NOMO-1 (cell line): Measurements from ENCODE around the gene CFL1.
A peak's percentile ranks its signal among the peaks of the same experiment; 100 is the strongest.
"Not testable (repeated sequence)": the region's sequence is repeated elsewhere in the genome, so short reads cannot be mapped to it uniquely, and the experiment has no call there.

Experiments used
- DNase-seq, 2 experiments: peaks; one replicate each; lab custom pipeline; 2025; ENCODE audit not compliant: unreplicated experiment in 2 of 2; lab: John Stamatoyannopoulos, UW

Gene CFL1

GRCh38 chr11:65844231-65844872, 13.6 kb downstream of the CFL1 start:
- no peak for DNase-seq

GRCh38 chr11:65843811-65844210, 14.2 kb downstream of the CFL1 start:
- DNase-seq = no peak

DNA sequence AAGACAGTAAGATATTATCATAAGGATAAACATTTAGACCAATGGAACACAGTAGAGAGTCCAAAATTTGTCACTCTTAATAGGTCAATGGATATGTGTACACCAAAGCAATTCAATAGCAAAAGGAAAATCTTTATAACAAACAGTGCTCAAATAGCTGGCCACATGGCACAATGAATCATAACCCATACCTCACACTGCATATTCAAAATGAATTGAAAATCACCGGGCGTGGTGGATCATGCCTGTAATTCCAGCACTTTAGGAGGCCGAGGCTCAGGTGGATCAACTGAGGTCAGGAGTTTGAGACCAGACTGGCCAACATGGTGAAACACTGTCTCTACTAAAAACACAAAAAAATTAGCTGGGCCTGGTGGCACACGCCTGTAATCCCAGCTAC, 15.8 kb downstream of the CFL1 start:
- DNase-seq = no peak

DNA sequence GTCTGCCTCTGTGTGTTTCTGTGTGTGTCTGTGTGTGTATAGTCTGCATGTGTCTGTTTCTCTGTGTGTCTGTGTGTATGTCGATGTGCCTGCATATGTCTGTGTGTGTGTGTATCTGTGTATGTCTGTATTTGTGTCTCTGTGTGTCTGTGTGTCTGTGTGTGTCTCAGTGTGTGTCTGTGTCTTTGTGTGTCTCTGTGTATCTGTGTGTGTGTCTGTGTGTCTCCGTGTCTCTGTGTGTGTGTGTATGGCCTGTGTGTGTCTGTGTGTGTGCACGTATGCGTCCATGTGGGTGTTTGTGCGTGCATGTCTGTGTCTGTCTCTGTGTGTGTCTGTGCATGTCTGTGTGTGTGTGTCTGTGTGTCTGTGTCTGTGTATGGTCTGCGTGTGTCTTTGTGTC, 23.8 kb downstream of the CFL1 start:
- no peak for DNase-seq

DNA sequence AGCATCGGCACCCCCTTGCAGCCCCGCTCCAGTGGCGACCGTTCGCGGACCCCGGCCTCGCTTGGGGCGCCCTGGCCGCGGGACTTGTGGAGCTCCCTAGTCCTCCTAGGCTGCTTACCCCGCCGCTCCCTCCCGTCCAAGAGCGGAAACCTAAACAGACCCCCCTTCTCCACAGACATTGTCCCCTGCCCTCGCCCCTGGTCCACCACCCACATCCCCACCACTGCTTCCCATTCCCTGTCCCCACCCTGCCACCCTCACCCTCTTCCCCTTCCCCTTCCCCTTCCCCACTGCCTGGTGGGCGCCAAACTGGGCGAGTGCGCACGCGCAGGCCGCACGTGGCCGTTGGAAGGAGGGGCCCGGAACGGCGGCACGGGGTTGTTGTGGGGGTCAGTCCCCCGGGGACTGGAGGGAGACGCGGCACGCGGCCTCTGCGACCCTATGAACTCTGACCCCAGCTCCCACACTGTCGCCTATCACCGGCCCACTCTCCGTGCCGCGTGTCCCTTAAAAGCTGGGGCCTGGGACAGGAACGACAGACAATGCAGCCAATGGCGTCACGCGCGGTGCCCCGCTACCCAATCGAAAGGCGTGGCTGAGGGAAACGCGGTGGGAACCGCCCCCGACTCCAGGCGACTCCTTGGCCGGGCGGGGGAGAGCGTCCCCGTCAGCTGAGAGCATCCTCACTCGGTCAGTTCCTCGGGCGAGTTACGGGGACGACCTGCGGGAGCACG, 24.5 kb downstream of the CFL1 start, which contains the start of gene SNX32:
SNX32 (plus strand) TSS at position 667 of the 734 bp plus-strand sequence. CDS start 103 bp downstream, outside the sequence.
- DNase-seq = peak; percentile 92 to 93

DNA sequence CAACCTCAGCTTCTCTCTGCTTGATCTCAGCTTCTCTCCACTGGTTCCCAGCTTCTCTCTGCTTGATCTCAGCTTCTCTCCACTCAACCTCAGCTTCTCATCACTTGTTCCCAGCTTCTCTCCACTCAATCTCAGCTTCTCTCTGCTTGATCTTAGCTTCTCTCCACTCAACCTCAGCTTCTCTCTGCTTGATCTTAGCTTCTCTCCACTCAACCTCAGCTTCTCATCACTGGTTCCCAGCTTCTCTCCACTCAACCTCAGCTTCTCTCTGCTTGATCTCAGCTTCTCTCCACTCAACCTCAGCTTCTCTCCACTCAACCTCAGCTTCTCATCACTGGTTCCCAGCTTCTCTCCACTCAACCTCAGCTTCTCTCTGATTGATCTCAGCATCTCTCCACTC, 25.7 kb downstream of the CFL1 start:
- not testable (repeated sequence) for DNase-seq

DNA sequence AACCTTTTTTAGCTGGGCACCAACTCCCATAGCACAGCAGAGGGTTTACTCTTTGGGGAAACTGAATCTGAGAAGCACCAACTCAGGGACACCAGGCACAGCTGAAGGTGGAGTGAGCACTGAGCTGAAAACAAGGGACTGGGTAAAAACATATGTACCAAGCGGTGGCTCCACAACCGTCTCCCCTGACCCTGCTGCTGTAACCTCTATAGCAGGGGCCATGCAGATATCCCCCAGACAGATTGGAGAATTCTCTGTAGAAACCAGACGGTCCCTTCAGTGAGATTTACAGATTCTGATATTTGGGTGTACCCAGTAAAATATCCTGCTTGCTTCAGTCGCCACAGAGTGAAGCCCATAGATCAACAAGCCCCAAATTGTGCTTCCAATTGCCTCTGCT, 28.5 kb downstream of the CFL1 start:
- DNase-seq = no peak

- no peak for DNase-seq
Observed at GRCh38 chr11:65826984-65827735, 30.8 kb downstream of the CFL1 start.

DNA sequence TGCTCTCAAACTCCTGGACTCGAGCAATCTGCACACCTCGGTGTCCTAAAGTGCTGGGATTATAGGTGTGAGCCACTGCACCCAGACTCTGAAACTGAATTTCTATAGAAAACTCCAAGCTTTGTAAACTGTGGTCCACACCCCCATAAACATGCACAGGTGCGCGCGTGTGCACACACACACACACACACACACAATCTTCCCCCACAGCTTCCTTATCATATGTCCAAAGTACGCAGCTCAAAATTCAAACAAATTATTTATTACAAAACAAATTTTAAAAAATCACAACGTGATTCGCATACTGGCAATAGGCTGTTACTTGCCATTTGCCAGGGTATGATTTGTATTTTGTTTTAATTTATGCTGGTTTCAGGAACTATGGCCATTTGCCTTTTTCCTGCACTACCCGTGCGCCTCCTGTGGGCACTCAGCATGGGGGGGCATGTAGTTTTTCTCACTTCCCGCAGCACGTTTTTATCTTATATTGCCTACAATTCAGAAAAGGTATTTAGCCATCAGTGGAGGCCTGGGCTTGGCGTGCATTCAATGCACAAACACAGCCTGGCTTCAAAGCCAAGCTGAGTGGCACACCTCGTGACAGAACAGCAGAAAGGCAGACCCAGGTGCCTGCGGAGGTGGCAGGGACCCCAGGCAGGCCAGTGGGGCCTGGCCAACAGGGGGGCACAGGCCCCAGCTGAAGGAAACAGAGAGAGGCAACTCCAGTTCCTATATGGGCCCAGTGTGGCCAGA, 35.0 kb downstream of the CFL1 start:
- no peak for DNase-seq

- peak in 1 of 2 experiments; percentile 23 for DNase-seq
Observed at GRCh38 chr11:65821107-65821506, 36.9 kb downstream of the CFL1 start.

GRCh38 chr11:65817835-65818680, 39.9 kb downstream of the CFL1 start:
- DNase-seq = peak; percentile 80 to 89

DNA sequence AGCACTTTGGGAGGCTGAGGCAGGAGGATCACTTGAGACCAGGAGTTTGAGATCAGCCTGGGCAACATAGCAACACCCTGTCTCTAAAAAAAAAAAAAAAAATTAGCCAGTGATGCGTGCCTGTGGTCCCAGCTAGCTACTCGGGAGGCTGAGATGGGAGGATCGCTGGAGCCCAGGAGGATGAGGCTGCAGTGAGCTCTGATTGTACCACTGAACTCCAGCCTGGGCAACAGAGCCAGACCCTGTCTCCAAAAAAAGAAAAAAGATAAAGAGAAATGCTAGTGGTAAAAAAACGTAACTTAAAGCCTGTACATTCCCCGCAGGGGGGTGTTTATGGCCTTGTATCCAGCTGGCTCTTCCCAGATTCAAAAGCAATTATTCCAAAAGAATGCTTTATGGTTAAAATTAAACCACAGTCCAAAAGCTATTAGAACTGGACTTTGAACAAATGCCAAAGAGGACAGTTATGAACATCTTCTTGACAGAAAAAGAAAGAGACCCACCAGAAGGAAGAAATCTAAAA, 40.6 kb downstream of the CFL1 start:
- no peak for DNase-seq

DNA sequence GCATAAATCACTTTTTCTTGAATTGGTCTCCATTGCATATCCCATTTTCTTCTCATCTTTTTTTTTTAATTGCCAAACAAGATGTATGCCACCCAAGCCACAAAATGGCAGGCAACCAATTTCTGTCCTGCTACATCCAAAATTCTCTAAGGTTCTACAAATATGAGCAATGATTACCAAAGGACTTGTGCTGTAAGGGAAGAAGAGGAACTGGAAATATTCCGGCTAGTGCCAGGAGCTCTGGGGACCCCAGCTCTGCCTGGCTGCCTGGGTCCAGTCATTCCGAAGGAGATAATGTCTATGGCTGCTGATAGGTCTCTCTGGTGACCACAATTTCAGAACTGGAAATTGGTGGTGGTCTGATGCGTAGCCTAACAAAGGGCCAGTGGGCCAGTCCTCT, 41.3 kb downstream of the CFL1 start:
- no peak for DNase-seq

GRCh38 chr11:65814986-65815565, 42.9 kb downstream of the CFL1 start:
- DNase-seq = no peak

DNA sequence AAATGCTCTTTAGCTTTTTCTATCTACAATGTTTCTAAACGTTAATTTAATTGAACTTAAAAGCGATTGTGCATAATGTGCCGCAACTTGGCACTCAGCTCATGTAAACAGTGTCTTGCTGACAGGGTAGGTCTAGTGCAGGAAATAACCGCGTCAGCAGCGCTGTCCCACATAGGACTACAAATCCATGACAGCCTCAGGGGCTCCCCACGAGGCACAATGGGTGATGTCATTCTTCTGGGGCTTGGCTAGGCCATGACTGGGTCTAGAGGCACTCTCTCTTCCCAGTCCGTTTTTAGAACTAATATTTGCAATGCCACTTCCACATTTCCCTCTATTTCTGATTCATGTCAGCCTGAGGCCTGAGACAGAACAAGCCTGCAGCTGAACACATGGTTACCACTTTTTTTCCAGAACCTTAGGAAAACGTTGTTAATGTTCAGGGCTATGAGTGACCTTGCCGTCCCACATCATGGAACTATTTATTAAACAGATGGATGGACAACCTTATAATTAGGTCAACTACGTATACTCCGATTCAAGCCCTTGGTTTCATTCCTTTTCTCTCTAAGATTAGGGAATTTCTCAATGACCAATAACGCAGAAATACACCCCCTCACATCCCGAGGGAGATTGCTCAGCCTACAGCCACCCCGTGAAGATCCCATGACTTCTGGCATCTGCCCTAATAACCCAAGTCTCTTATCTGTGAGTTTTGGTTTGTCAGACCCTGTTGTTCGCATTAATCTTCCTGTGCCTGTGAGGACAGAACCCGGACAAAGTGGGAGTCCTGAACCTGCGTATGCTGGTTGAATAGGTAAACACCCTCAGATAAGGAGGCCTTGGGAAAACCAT, 43.6 kb downstream of the CFL1 start:
- peak; percentile 66 to 70 for DNase-seq

DNA sequence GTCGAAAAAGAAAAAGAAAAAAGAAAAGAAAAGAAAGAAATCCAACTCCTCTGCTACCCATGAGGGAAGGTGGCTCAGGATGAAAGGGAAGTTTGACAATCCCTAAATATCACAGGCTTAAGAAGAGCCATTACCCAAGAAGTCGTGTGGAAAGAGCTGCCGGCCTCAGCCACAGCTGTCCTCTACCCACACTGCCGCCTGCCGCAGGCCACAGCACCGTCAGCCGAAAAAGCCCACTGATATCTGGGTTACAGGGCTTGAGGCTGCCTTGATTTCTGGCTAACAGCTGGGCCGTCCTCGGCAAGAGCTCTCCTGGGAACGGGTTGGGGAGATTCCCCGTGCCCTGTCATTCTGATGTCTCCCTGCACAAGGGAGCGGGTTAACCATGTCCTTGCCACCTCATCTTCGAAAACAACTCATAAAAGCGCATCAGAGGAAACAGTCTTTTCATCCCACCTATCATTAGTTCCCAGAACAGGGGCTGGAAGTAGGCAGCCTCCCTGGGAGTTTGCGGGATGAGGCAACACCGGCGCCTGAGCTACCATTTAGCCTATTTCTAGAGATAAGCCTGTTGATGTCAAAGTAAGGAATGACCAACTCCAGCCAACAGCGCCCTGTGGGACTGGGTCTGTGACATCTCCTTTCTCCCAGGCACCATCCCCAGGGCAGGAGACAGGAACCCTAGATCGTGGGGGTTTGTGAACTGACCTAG, 46.1 kb downstream of the CFL1 start:
- DNase-seq = peak in 1 of 2 experiments; percentile 37

GRCh38 chr11:65810046-65810868, 47.7 kb downstream of the CFL1 start:
- no peak for DNase-seq
